WTC11 (cell line): ENCODE measurements around the gene LPIN2.

Experiments used
- ELF4 ChIP-seq: sonication (generic); formaldehyde crosslinking; IDR thresholded peaks from 2 replicates; pipeline ENCODE4 v1.8.1; 2022; ENCODE audit warnings: low read depth, mild to moderate bottlenecking, moderate library complexity, missing genetic modification reagents
- IRF2 ChIP-seq: sonication (generic); formaldehyde crosslinking; IDR thresholded peaks from 2 replicates; pipeline ENCODE4 v1.8.0; 2022; ENCODE audit warnings: low read depth, missing genetic modification reagents, borderline replicate concordance
- MXD4 ChIP-seq: fragments of 250-450 bp; sonication (Bioruptor Pico); IDR thresholded peaks from 2 replicates; pipeline ENCODE4 v1.8.0; 2021; ENCODE audit warnings: mild to moderate bottlenecking, moderate library complexity, borderline replicate concordance
- SMAD3 ChIP-seq: sonication (generic); formaldehyde crosslinking; IDR thresholded peaks from 2 replicates; pipeline ENCODE4 v1.8.0; 2022; ENCODE audit warnings: missing genetic modification reagents, mild to moderate bottlenecking, borderline replicate concordance
- TCF7 ChIP-seq: sonication (generic); formaldehyde crosslinking; IDR thresholded peaks from 2 replicates; pipeline ENCODE4 v1.8.0; 2022; ENCODE audit warnings: mild to moderate bottlenecking, low read depth, missing genetic modification reagents, moderate library complexity
- TEAD1 ChIP-seq: sonication (generic); formaldehyde crosslinking; IDR thresholded peaks from 2 replicates; pipeline ENCODE4 v1.8.0; 2022; ENCODE audit warnings: mild to moderate bottlenecking, missing genetic modification reagents
- TP53 ChIP-seq: sonication (generic); formaldehyde crosslinking; IDR thresholded peaks from 2 replicates; pipeline ENCODE4 v1.8.1; 2023; ENCODE audit warnings: mild to moderate bottlenecking, missing genetic modification reagents
- ZNF416 ChIP-seq: fragments of 250-450 bp; sonication (Bioruptor Pico); IDR thresholded peaks from 2 replicates; pipeline ENCODE4 v1.9.0; 2021; ENCODE audit warnings: mild to moderate bottlenecking, inconsistent platforms
- TF ChIP-seq, protein P1 (sequence below): fragments of 200-600 bp; IDR thresholded peaks from 2 replicates; pipeline ENCODE4 v1.8.0; 2022; ENCODE audit warnings: antibody characterized with exemption
- TF ChIP-seq, protein P2 (sequence below): sonication (generic); formaldehyde crosslinking; conservative IDR thresholded peaks from 2 replicates; pipeline ENCODE4 v1.8.1; 2023; ENCODE audit warnings: mild to moderate bottlenecking, low read depth, missing genetic modification reagents, moderate library complexity
- TF ChIP-seq, protein P3 (sequence below): sonication (generic); formaldehyde crosslinking; IDR thresholded peaks from 2 replicates; pipeline ENCODE4 v1.8.0; 2023; ENCODE audit warnings: missing genetic modification reagents, mild to moderate bottlenecking, borderline replicate concordance
- TF ChIP-seq, protein P4 (sequence below): sonication (generic); formaldehyde crosslinking; IDR thresholded peaks from 2 replicates; pipeline ENCODE4 v1.8.0; 2022; ENCODE audit warnings: mild to moderate bottlenecking, missing genetic modification reagents

DNA sequence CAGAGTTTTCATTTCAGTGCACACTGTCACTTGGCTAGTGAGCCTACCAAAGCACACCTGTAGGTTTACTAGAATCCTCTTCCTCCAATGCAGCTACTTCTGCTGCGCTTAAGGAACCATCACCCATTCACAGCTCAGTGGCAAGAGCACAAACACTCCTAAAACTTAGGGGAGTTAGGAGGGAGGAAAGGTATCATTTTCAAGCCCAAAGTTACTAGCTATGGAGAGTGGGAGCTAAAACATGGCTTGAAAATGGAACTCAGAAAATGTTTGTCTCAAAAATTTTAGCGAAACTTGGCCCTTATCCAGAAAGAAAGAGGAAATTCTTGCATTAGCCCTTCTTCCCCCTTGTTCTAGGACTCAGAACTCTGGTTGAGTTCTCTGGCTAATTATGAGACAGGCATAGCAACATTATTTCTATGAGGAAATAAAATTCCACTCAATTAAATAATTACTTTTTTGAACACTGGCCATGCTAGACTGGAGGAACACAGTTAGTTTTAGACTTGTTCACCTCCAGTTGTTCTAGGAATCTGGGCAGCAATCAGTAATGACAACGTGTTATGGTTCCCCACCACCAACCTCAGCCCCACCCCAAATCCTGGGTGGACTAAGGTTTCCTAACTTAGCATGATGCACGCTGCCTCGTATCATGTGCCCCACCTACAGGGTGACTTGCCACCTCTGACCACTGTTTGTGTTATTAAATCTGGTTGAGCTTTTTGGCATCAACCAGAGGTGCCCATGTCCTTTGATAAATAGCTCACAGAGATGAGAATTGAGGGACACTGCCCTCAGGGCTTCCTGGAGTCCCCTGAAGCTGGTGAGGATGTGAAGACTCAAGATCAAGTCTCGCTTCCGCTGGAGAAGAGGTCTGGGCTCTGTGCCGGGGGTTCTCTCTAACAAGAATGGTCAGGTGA lies 32.8 kb downstream of the LPIN2 start:
- TF ChIP-seq, protein P1, sequence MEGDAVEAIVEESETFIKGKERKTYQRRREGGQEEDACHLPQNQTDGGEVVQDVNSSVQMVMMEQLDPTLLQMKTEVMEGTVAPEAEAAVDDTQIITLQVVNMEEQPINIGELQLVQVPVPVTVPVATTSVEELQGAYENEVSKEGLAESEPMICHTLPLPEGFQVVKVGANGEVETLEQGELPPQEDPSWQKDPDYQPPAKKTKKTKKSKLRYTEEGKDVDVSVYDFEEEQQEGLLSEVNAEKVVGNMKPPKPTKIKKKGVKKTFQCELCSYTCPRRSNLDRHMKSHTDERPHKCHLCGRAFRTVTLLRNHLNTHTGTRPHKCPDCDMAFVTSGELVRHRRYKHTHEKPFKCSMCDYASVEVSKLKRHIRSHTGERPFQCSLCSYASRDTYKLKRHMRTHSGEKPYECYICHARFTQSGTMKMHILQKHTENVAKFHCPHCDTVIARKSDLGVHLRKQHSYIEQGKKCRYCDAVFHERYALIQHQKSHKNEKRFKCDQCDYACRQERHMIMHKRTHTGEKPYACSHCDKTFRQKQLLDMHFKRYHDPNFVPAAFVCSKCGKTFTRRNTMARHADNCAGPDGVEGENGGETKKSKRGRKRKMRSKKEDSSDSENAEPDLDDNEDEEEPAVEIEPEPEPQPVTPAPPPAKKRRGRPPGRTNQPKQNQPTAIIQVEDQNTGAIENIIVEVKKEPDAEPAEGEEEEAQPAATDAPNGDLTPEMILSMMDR: no peak
- TF ChIP-seq TEAD1 (no peak), SMAD3 (CRISPR knock-in tag) (no peak), IRF2 (CRISPR knock-in tag) (no peak), TP53 (CRISPR knock-in tag) (no peak), MXD4 (CRISPR knock-in tag) (no peak), ELF4 (CRISPR knock-in tag) (no peak), TCF7 (no peak), ZNF416 (no peak)
- TF ChIP-seq, protein P2, sequence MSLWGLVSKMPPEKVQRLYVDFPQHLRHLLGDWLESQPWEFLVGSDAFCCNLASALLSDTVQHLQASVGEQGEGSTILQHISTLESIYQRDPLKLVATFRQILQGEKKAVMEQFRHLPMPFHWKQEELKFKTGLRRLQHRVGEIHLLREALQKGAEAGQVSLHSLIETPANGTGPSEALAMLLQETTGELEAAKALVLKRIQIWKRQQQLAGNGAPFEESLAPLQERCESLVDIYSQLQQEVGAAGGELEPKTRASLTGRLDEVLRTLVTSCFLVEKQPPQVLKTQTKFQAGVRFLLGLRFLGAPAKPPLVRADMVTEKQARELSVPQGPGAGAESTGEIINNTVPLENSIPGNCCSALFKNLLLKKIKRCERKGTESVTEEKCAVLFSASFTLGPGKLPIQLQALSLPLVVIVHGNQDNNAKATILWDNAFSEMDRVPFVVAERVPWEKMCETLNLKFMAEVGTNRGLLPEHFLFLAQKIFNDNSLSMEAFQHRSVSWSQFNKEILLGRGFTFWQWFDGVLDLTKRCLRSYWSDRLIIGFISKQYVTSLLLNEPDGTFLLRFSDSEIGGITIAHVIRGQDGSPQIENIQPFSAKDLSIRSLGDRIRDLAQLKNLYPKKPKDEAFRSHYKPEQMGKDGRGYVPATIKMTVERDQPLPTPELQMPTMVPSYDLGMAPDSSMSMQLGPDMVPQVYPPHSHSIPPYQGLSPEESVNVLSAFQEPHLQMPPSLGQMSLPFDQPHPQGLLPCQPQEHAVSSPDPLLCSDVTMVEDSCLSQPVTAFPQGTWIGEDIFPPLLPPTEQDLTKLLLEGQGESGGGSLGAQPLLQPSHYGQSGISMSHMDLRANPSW: no peak
- TF ChIP-seq, protein P3, sequence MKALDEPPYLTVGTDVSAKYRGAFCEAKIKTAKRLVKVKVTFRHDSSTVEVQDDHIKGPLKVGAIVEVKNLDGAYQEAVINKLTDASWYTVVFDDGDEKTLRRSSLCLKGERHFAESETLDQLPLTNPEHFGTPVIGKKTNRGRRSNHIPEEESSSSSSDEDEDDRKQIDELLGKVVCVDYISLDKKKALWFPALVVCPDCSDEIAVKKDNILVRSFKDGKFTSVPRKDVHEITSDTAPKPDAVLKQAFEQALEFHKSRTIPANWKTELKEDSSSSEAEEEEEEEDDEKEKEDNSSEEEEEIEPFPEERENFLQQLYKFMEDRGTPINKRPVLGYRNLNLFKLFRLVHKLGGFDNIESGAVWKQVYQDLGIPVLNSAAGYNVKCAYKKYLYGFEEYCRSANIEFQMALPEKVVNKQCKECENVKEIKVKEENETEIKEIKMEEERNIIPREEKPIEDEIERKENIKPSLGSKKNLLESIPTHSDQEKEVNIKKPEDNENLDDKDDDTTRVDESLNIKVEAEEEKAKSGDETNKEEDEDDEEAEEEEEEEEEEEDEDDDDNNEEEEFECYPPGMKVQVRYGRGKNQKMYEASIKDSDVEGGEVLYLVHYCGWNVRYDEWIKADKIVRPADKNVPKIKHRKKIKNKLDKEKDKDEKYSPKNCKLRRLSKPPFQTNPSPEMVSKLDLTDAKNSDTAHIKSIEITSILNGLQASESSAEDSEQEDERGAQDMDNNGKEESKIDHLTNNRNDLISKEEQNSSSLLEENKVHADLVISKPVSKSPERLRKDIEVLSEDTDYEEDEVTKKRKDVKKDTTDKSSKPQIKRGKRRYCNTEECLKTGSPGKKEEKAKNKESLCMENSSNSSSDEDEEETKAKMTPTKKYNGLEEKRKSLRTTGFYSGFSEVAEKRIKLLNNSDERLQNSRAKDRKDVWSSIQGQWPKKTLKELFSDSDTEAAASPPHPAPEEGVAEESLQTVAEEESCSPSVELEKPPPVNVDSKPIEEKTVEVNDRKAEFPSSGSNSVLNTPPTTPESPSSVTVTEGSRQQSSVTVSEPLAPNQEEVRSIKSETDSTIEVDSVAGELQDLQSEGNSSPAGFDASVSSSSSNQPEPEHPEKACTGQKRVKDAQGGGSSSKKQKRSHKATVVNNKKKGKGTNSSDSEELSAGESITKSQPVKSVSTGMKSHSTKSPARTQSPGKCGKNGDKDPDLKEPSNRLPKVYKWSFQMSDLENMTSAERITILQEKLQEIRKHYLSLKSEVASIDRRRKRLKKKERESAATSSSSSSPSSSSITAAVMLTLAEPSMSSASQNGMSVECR (CRISPR knock-in tag): no peak
- TF ChIP-seq, protein P4, sequence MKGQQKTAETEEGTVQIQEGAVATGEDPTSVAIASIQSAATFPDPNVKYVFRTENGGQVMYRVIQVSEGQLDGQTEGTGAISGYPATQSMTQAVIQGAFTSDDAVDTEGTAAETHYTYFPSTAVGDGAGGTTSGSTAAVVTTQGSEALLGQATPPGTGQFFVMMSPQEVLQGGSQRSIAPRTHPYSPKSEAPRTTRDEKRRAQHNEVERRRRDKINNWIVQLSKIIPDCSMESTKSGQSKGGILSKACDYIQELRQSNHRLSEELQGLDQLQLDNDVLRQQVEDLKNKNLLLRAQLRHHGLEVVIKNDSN (CRISPR knock-in tag): no peak
